Measurements from ENCODE around the gene SET. TPM values are rescaled to one million over a fixed set of nuclear protein-coding genes. Genes with fewer than 3 reads are reported as not detected.

The SET gene
- total RNA-seq, 1 experiment from 2014 or later = 798 TPM

DNA sequence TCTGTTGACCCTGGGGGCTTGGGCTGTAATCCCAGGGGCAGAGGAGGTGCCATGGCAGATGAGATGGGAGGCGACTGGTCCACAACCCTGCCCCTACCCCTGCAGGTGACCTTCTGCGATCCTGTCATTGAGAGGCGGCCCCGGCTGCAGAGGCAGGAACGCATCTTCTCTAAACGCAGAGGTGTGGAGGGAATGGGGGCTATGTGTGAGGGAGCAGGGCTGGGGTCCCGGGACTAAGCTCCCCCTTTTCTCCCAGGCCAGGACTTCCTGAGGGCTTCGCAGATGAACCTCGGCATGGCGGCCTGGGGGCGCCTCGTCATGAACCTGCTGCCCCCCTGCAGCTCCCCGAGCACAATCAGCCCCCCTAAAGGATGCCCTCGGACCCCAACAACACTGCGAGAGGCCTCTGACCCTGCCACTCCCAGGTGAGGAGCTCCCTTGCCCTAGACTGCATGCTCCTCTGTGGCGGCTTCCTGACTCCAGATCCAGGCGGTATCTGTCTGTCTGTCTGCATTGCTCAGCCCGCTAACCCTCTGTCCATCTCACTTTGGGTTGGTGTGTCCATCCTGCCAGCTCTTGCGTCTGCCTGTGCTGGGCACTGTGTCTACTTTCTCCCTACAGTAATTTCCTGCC is 25.0 kb downstream of the SET start:
- Histone ChIP-seq H3K27me3 (ENCODE audit: control insufficient read depth, insufficient read depth, low read length) (no peaks in the 10 kb centered on the region), H3K4me3 (ENCODE audit: insufficient read depth, low read depth, low read length) (no peak overlapping the region), H3K36me3 (replicated peaks; ENCODE audit: control insufficient read depth, insufficient read depth, low read length) (peaks cover 7% of the 10 kb centered on the region)
- peak; percentile 32 for DNase-seq

DNA sequence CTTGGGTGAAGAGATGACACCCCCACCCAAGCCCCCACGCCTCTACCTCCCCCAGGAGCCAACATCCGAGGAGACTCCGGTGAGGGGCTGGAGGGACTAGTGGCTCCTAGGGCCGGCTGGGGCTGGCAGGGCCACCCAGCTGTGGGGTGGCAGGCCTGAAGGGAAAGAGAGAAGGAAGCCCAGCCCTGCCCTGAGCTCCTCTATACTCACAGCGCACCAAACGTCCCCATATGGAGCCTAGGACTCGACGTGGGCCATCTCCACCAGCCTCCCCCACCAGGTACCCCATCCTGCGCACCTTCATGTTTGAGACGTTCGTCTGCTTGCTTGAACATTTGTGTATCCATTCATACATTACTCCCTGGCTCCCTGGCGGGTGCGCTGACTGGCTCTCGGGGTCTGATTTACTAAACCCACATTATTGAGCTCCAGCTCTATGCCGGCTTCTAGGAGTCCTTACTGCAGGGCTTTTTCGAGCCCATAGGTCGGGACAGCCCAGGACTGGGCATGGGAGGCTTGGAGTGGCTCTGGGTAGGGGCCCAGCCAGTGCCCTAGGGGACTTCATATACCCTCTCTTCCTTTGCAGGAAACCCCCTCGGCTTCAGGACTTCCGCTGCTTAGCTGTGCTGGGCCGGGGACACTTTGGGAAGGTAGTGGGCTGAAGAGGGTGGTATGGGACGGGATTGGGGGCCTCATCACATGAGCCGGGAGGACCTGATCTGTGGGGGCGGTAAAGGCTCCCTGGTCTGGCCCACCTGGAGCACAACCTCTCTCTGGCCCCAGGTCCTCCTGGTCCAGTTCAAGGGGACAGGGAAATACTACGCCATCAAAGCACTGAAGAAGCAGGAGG is 25.8 kb downstream of the SET start:
- DNase-seq = peak; percentile 30
- no peaks in the 10 kb centered on the region for H3K27me3 ChIP-seq (ENCODE audit: control insufficient read depth, insufficient read depth, low read length)
- H3K4me3 ChIP-seq (ENCODE audit: insufficient read depth, low read depth, low read length) = no peak overlapping the region
- H3K36me3 ChIP-seq (replicated peaks; ENCODE audit: control insufficient read depth, insufficient read depth, low read length) = peaks cover 7% of the 10 kb centered on the region

DNA sequence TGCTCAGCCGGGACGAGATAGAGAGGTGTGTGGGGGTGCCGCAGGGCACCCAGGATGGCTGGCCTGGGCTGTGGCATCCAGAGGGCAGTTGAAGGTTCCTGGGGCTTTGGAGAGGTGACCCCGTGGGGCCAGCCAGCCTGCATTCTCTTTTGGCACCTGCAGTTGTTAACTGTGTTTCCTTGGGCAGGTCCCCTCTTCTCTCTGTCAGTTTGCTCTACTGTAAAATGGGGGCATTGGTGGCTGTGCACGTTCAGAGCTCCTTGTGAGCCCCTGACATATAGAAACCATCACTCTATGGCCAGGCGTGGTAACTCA is 26.4 kb downstream of the SET start:
- DNase-seq = peak; percentile 29
- Histone ChIP-seq H3K4me3 (ENCODE audit: insufficient read depth, low read depth, low read length) (no peak overlapping the region), H3K36me3 (replicated peaks; ENCODE audit: control insufficient read depth, insufficient read depth, low read length) (peaks cover 7% of the 10 kb centered on the region), H3K27me3 (ENCODE audit: control insufficient read depth, insufficient read depth, low read length) (no peaks in the 10 kb centered on the region)

DNA sequence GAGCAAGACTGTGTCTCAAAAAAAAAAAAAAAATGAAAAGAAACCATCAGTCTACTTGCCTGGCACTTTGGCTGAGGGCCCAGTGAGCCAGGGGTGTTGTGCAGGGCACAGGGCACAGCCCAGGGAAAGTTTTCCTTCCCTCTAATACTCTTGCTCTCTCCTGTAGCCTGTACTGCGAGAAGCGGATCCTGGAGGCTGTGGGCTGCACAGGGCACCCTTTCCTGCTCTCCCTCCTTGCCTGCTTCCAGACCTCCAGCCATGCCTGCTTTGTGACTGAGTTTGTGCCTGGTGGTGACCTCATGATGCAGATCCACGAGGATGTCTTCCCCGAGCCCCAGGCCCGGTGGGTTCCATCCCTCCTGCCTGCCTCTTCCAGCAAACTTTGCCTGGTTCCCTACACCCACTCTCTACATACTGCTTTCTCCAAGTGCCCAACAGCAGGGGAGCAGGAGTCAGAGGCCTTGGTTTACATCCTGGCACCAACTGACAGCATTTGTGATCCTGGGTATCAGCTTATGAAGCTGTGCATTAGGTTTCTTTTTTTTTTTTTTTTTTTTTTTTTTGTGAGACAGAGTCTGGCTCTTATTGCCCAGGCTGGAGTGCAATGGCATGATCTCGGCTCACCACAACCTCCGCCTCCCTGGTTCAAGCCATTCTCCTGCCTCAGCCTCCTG is 27.7 kb downstream of the SET start:
- Histone ChIP-seq H3K36me3 (replicated peaks; ENCODE audit: control insufficient read depth, insufficient read depth, low read length) (peaks cover 7% of the 10 kb centered on the region), H3K4me3 (ENCODE audit: insufficient read depth, low read depth, low read length) (no peak overlapping the region), H3K27me3 (ENCODE audit: control insufficient read depth, insufficient read depth, low read length) (no peaks in the 10 kb centered on the region)
- DNase-seq = peak; percentile 17

DNA sequence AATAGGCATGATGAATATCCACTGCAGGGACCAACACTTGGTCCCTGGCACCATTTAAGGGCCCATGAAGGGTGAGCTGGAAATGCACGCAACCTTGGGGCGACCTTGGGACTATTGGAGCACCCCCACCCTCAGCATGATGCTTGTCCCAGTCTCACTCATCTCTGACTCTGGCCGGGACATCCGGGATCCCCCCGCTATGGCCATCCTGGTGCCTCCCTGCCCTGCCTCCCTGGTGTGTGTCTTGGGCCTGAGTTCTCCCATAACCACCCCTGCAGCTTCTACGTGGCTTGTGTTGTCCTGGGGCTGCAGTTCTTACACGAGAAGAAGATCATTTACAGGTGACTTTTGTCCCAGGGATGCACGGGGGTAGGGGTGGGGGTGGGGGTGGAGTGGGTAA is 29.0 kb downstream of the SET start:
- no peaks in the 10 kb centered on the region for H3K27me3 ChIP-seq (ENCODE audit: control insufficient read depth, insufficient read depth, low read length)
- peak; percentile 41 for DNase-seq
- H3K36me3 ChIP-seq (replicated peaks; ENCODE audit: control insufficient read depth, insufficient read depth, low read length) = peaks cover 7% of the 10 kb centered on the region
- H3K4me3 ChIP-seq (ENCODE audit: insufficient read depth, low read depth, low read length) = no peak overlapping the region

DNA sequence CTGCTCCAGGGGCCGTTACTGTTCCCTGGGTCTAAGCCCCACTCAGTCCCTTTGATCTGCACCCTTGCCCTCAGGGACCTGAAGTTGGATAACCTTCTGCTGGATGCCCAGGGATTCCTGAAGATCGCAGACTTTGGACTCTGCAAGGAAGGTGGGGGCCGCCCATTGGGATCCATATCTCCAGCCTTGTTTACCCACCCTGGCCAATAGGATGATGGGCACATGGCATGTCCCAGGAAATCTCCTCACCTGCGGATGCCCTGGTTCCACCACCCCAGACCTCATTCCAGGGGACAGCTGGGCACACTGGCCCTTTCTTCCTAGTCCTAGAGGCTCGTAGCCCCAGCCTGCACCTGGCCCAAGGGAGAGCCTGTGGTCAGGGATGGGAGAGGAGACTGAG is 29.5 kb downstream of the SET start:
- peaks cover 7% of the 10 kb centered on the region for H3K36me3 ChIP-seq (replicated peaks; ENCODE audit: control insufficient read depth, insufficient read depth, low read length)
- H3K27me3 ChIP-seq (ENCODE audit: control insufficient read depth, insufficient read depth, low read length) = no peaks in the 10 kb centered on the region
- DNase-seq = peak; percentile 46
- H3K4me3 ChIP-seq (ENCODE audit: insufficient read depth, low read depth, low read length) = no peak overlapping the region

DNA sequence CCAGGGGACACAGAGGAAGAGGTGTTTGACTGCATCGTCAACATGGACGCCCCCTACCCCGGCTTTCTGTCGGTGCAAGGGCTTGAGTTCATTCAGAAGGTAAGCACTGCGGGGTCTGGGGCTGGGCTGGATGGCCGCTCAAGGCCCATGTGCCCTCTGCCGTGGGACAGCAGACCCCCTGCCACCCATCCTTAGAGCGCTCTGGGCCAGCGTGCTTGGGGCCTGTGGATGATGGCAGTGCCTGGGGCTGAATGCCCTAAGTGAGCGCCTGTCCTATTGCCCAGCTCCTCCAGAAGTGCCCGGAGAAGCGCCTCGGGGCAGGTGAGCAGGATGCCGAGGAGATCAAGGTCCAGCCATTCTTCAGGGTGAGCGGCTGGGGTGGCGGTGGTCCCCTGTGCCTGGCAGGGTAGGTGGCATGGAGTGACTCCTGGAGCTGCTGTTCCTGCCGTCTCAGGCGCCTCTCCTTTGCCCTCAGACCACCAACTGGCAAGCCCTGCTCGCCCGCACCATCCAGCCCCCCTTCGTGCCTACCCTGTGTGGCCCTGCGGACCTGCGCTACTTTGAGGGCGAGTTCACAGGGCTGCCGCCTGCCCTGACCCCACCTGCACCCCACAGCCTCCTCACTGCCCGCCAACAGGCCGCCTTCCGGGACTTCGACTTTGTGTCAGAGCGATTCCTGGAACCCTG is 31.0 kb downstream of the SET start:
- Histone ChIP-seq H3K4me3 (ENCODE audit: insufficient read depth, low read depth, low read length) (no peak overlapping the region), H3K36me3 (replicated peaks; ENCODE audit: control insufficient read depth, insufficient read depth, low read length) (peaks cover 4% of the 10 kb centered on the region), H3K27me3 (ENCODE audit: control insufficient read depth, insufficient read depth, low read length) (no peaks in the 10 kb centered on the region)
- DNase-seq = peak; percentile 76

DNA sequence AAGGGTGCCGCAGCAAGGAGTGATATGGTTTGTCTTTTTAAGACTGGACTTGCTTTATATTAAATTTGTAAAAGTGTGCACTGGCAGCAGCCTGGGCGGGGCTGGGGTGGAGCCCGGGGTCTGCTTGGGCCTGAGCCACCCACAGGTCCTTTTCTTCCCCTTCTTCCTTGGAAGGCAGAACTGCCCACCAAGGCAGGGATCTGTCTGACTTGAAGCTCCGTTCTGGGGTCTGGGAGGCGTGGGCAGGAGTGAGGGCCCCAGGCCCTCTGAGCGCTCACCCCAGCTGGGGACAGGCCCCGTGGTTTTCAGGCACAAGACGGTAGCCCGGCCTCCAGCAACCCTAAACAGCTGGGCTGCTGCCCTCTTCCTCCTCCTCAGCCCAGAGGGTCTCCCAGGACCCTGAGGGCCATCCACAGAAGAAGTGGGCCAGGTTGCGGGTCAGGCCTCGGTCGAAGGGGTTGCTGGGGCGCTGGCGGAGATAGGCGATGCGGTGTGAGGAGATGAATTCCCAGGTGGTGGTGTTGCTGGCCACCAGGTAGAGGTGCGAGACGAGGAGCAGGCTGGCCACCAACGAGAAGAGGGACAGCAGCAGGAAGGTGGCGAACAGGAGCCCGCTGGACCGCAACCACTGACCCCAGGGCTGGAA is 31.9 kb downstream of the SET start:
- no peak overlapping the region for H3K4me3 ChIP-seq (ENCODE audit: insufficient read depth, low read depth, low read length)
- peaks cover 2% of the 10 kb centered on the region for H3K36me3 ChIP-seq (replicated peaks; ENCODE audit: control insufficient read depth, insufficient read depth, low read length)
- DNase-seq = no peak
- no peaks in the 10 kb centered on the region for H3K27me3 ChIP-seq (ENCODE audit: control insufficient read depth, insufficient read depth, low read length)

DNA sequence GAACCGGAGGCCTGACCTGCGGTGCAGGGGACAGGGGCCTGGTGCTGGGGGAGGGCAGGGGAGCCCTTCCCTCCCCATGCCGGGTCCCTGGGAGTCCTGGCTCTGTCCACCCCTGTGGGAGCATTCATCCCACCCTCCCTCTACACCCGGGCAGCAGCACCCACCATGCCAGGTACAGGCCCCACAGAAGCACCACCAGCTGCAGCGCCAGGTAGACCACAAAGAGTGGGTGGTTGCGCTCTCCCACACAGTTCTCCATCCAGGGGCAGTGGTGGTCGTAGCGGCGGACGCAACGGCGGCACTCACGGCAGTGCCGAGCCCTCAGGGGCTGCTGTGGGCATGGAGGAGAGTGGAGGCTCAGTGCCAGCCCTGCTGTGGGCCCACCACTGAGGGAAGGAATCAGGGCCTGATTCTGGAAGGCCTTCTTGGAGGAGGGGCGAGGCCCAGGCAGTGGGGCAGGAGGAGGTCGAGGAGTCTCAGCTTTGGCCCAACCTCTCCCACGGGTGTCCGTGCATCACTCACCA is 32.5 kb downstream of the SET start:
- Histone ChIP-seq H3K4me3 (ENCODE audit: insufficient read depth, low read depth, low read length) (no peak overlapping the region), H3K27me3 (ENCODE audit: control insufficient read depth, insufficient read depth, low read length) (no peaks in the 10 kb centered on the region), H3K36me3 (replicated peaks; ENCODE audit: control insufficient read depth, insufficient read depth, low read length) (peaks cover 2% of the 10 kb centered on the region)
- no peak for DNase-seq

DNA sequence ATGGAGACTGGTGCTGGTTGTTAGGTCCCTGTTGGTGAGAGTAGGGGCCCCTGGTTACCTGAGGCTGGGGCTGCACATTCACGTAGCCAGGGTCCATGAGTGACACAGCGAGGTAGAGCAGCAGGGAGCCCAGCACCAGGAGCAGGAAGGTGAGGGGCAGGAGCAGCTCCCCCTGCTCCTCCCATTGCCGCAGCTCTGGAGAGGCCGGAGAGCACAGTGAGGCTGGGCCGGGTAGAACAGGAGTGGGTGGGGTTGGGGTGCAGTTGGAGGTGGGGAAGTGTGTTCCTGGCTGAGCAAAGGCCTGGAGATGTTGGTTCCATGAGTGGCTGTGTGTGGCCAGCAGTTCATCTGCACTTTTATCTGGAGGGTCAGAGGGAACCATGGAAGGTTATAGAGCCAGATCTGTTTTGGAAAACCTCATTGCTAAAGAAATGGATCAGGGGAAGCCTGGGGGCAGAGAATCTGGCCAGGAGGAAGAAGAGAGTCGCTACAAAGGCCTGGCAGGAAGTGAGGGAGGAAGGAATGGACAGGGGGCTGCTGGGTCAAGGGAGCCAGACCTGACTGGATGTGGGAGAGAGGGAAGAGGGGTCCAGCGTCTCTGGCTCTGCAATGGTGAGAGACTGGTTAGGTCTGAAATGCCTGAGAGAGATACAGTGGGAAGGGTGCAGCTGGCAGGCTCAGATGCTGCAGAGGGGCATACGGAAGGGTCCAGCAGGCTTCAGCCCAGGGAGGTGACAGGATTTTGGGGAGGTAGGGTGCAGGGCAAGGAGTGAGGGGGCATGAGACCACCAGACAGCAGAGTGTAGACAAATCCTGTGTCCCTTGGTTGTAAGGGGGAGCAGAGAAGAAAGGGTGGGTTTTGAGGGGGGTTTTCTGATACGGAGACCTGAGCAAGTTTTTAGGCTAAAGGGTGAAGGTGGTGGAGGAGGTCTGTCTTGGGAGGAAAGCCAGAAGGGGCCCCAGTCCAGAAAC is 33.6 kb downstream of the SET start:
- Histone ChIP-seq H3K4me3 (ENCODE audit: insufficient read depth, low read depth, low read length) (peak overlapping the region; percentile 93; the same call in 1 of the 2 replicates), H3K36me3 (replicated peaks; ENCODE audit: control insufficient read depth, insufficient read depth, low read length) (no peaks in the 10 kb centered on the region; the same call in none of the 2 replicates), H3K27me3 (ENCODE audit: control insufficient read depth, insufficient read depth, low read length) (no peaks in the 10 kb centered on the region)
- peak; percentile 44 for DNase-seq

DNA sequence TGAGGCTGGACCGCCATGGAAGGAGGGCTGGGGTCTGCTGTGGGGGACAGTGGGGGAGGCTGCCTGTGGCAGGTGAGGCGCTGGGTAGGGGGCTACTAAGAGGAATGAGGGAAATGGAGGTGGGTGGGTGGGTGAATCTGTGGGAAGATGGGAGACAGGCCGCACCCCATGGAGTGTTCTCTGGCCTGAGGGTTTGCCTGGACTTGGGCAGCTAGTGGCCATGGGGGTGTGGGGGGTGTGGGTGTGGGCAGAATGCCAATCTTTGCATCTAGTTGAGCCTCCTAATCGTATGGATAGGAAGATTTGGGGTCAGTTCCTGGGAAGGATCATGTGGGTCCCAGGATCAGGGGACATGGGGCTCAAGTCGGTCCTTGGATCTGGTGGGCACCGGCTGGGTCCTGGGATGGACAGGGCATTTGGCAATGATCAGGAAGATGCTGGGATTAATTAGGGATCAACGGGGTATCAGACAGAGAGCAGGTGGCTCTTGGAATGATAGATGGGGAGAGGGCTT is 34.4 kb downstream of the SET start:
- Histone ChIP-seq H3K4me3 (ENCODE audit: insufficient read depth, low read depth, low read length) (peak overlapping the region; percentile 93), H3K36me3 (replicated peaks; ENCODE audit: control insufficient read depth, insufficient read depth, low read length) (no peaks in the 10 kb centered on the region; the same call in none of the 2 replicates), H3K27me3 (ENCODE audit: control insufficient read depth, insufficient read depth, low read length) (no peaks in the 10 kb centered on the region)
- DNase-seq = no peak

DNA sequence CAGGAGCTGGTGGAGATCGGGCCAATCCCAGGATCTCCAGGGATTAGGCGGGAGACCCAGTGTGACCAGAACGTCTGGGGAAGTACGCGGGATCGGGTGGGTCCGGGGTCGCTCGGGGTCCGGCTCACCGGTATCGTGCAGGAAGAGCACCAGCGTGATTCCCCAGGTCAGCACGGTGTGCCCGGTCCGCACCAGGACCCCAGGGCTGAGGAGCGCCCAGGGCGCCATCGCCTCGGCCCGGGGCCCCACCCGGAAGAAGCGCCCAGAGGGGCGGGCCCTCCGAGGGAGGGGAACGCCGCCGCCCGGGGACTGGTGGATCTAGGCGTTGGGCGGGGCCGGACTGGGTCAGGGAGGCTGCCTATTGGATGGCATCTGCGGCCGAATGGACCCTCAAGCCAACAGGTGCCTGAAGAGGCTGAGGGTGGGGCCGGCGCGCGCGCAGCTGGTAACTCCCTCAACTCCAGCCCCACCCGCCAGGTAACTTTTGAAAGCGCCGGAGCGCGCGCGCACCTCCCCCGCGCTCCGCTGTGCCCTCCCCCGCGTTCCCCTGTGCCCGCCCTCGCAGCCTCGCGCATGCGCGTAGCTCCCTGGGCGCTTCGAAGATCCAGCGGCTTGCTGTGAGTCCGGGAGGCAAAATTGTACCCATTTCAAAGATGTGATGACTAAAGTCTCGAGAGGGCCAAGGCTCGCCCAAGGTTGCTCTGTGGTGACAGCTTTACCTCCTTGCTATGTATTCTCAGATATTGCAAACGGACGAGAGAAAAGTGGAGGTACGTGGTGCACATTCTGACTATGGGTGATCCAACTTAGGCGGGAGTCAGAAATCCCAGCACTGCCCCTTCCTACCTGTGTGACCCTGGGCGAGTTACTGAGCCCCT is 35.1 kb downstream of the SET start, which contains the start of gene ZDHHC12:
Gene ZDHHC12, minus strand, starts transcription at position 262 of the 878 bp plus-strand sequence. Its CDS starts 34 bp downstream, at position 228.
- no peaks in the 10 kb centered on the region for H3K27me3 ChIP-seq (ENCODE audit: control insufficient read depth, insufficient read depth, low read length)
- no peaks in the 10 kb centered on the region; the same call in none of the 2 replicates for H3K36me3 ChIP-seq (replicated peaks; ENCODE audit: control insufficient read depth, insufficient read depth, low read length)
- DNase-seq = peak; percentile 100
- peak within 1 kb of the TSS; percentile 93 for H3K4me3 ChIP-seq (ENCODE audit: insufficient read depth, low read depth, low read length)

Data from H7 (cell line).